ENCODE results near the gene CMTM3. TPM values are rescaled to one million over a fixed set of nuclear protein-coding genes. Genes with fewer than 3 reads are reported as not detected.

The CMTM3 gene
- total and polyA plus RNA-seq, 3 donors from 2014 or later = 137 to 182 (median 149) TPM

DNA sequence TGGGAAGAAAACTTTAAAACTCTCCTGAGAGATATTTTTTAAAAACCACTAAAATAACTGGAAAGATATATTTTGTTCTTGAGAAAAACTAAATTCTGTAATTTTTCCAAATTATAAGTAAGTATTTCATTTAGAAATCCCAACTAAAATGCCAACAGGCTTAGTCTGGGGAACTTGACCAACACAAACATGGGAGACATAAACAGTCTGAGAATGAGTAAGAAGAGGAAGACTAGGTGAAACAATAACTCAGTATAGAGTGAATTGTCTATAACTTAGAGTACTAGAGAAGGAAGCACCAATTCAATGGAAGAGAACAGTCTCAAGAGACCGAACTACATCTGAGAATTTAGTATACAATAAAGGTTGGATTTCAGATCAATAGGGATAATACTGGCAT is 35.4 kb upstream of the CMTM3 start:
- WGBS, 2 donors = 86 to 94% methylated on average over 1 of the region's 1 CpG
- Histone ChIP-seq H3K4me1 (no peaks in the 10 kb centered on the region), H3K36me3 (ENCODE audit: low read depth, missing control alignments) (no peaks in the 10 kb centered on the region), H3K9me3 (no peaks in the 10 kb centered on the region), H3K4me3 (no peak overlapping the region), H3K27me3 (no peaks in the 10 kb centered on the region), H3K27ac (no peak overlapping the region)
- TF ChIP-seq CTCF (IDR thresholded peaks at IDR 0.05) (no peak), POLR2A (IDR thresholded peaks at IDR 0.05) (no peak)
- DNase-seq = no peak
- intact Hi-C loops (cut with DNase I; ENCODE audit: low total_unique reads) = no loop called here

- WGBS, 2 donors = 47 to 50% methylated on average over 3 of the region's 3 CpGs
- no peak overlapping the region for H3K4me3 ChIP-seq
- H3K27me3 ChIP-seq = no peaks in the 10 kb centered on the region
- DNase-seq = no peak
- no peaks in the 10 kb centered on the region for H3K4me1 ChIP-seq
- H3K9me3 ChIP-seq = no peaks in the 10 kb centered on the region
- TF ChIP-seq CTCF (IDR thresholded peaks at IDR 0.05) (no peak), POLR2A (IDR thresholded peaks at IDR 0.05) (no peak)
- intact Hi-C loops (cut with DNase I; ENCODE audit: low total_unique reads) = no loop called here
- H3K27ac ChIP-seq = no peak overlapping the region
- no peaks in the 10 kb centered on the region for H3K36me3 ChIP-seq (ENCODE audit: low read depth, missing control alignments)
Measured at GRCh38 chr16:66569827-66570405, 34.6 kb upstream of the CMTM3 start.

GRCh38 chr16:66572356-66572755 is 32.1 kb upstream of the CMTM3 start:
- Histone ChIP-seq H3K27ac (no peak overlapping the region), H3K36me3 (ENCODE audit: low read depth, missing control alignments) (no peaks in the 10 kb centered on the region), H3K27me3 (no peaks in the 10 kb centered on the region), H3K9me3 (no peaks in the 10 kb centered on the region), H3K4me1 (no peaks in the 10 kb centered on the region), H3K4me3 (no peak overlapping the region)
- no peak for TF ChIP-seq POLR2A (IDR thresholded peaks at IDR 0.05)
- no peak for TF ChIP-seq CTCF (IDR thresholded peaks at IDR 0.05)
- no peak for DNase-seq
- intact Hi-C loops (cut with DNase I; ENCODE audit: low total_unique reads) = no loop called here
- 68 to 83% methylated on average over 2 of the region's 2 CpGs for WGBS, 2 donors

GRCh38 chr16:66574081-66574480 is 30.4 kb upstream of the CMTM3 start:
- 58 to 65% methylated on average over 1 of the region's 1 CpG for WGBS, 2 donors
- Histone ChIP-seq H3K36me3 (ENCODE audit: low read depth, missing control alignments) (no peaks in the 10 kb centered on the region), H3K27me3 (no peaks in the 10 kb centered on the region), H3K9me3 (no peaks in the 10 kb centered on the region), H3K4me3 (no peak overlapping the region), H3K4me1 (peaks cover 6% of the 10 kb centered on the region), H3K27ac (no peak overlapping the region)
- intact Hi-C loops (cut with DNase I; ENCODE audit: low total_unique reads) = no loop called here
- TF ChIP-seq POLR2A (IDR thresholded peaks at IDR 0.05) (no peak), CTCF (IDR thresholded peaks at IDR 0.05) (no peak)
- no peak for DNase-seq

DNA sequence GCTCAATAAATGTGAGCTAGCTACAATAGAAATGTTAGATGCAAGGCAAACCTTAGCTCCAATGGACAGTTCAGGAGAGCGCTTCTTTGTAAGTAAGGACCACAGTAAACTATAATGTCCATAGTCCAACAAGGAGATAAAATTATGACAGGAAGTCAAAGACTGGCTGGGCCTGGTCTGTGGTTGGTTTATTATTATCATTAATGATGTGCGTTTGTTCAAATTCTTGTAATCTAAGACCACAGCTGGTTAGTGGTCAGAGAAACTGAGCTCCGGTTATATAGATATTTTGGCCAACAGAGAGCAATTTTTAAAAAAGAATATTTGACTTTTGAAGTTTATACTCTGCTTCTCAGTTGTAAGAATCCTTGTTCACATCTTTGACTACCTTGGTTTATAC is 30.0 kb upstream of the CMTM3 start:
- H3K36me3 ChIP-seq (ENCODE audit: low read depth, missing control alignments) = no peaks in the 10 kb centered on the region
- H3K9me3 ChIP-seq = no peaks in the 10 kb centered on the region
- H3K27ac ChIP-seq = no peak overlapping the region
- no peak for TF ChIP-seq CTCF (IDR thresholded peaks at IDR 0.05)
- TF ChIP-seq POLR2A (IDR thresholded peaks at IDR 0.05) = no peak
- WGBS, 2 donors = 88 to 95% methylated on average over 3 of the region's 3 CpGs
- no peak for DNase-seq
- no peak overlapping the region for H3K4me3 ChIP-seq
- H3K27me3 ChIP-seq = no peaks in the 10 kb centered on the region
- peaks cover 6% of the 10 kb centered on the region for H3K4me1 ChIP-seq
- intact Hi-C loops (cut with DNase I; ENCODE audit: low total_unique reads) = no loop called here

All from testis (tissue), 3 donors.